Thyroid gland (tissue), 4 donors: Measurements from ENCODE around the gene MAGI3. TPM values are rescaled to one million over a fixed set of nuclear protein-coding genes. Genes with fewer than 3 reads are reported as not detected.

Source experiments
- DNase-seq, 2 donors: peaks; one replicate each; pipeline ENCODE4 v3.0.0-alpha.2; 2019
- H3K27ac ChIP-seq, 3 donors: fragments of 200-600 bp; sonication (generic); 1 replicate in 2 of 3; 2 replicates in 1 of 3; pipeline ENCODE4 v1.5.1; 2016 to 2019; ENCODE audit warnings: mild to moderate bottlenecking in 1 of 3, moderate library complexity in 1 of 3
- H3K27me3 ChIP-seq: fragments of 200-600 bp; sonication (generic); one replicate; pipeline ENCODE4 v1.5.1; 2019
- H3K36me3 ChIP-seq, 2 donors: fragments of 200-600 bp; sonication (generic); one replicate each; pipeline ENCODE4 v1.5.1; 2016 to 2019
- H3K4me1 ChIP-seq, 2 donors: fragments of 200-600 bp; sonication (generic); one replicate each; pipeline ENCODE4 v1.5.1; 2017 to 2019
- H3K4me3 ChIP-seq, 3 donors: fragments of 200-600 bp; sonication (generic); replicated peaks in 1 of 3; 1 replicate in 2 of 3; 2 replicates in 1 of 3; pipeline ENCODE4 v1.5.1; 2016; ENCODE audit warnings: mild to moderate bottlenecking in 1 of 3
- H3K9me3 ChIP-seq: fragments of 200-600 bp; sonication (generic); one replicate; pipeline ENCODE4 v1.5.1; 2017
- CTCF ChIP-seq, 6 experiments: fragments of 200-600 bp in 3 of 6; fragments of 450-650 bp in 3 of 6; sonication (generic) in 3 of 6; IDR thresholded peaks; one replicate each; pipeline ENCODE4 v1.5.1; 2016 to 2019; ENCODE audit warnings: antibody characterized with exemption in 6 of 6, mild to moderate bottlenecking in 2 of 6, inconsistent platforms in 1 of 6, moderate library complexity in 1 of 6
- POLR2A ChIP-seq, 2 donors: fragments of 450-650 bp; IDR thresholded peaks; one replicate each; pipeline ENCODE4 v1.6.1; 2017; ENCODE audit warnings: antibody characterized with exemption in 2 of 2, mild to moderate bottlenecking in 2 of 2, moderate library complexity in 1 of 2
- WGBS, 2 donors: methylation state at CpG; one replicate each; pipeline ENCODE4 v1.1.5; 2017; 5-methylcytosine and 5-hydroxymethylcytosine counted together
- intact Hi-C: fragments of 100-400 bp; cut with DNase I; formaldehyde crosslinking; loops from one replicate; pipeline ENCODE4 v1.15.1; 2023
- total RNA-seq, 4 donors: library from RNA; depleted of rRNA; stranded (reverse); fragments of >200 nt; gene quantifications; one replicate each; pipeline ENCODE4 v1.2.3, GENCODE V29; 2016

MAGI3 gene
- total RNA-seq, 4 donors from 2014 or later, result 52.9 to 91.0 (median 61.9) TPM

DNA sequence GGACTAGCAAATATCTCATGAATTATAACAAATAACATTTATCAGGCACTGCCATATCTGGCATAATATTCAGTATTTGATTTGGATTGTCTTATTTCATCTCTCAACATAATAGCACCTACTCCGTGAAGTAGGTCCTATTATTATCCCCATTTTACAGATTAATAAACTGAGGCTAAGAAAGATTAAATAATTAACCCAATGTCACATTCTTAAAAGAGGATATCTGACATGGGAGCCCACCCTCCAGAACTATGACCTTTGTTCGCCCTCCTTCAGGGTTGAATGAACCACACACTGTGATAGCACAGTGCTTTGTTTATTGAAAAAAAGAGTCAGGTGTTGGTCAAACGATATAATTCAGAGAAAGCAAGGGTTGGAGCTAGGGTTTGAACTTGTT lies 19.4 kb upstream of the MAGI3 start:
- no peak overlapping the region for H3K4me3 ChIP-seq
- TF ChIP-seq CTCF (IDR thresholded peaks at IDR 0.05) (no peak), POLR2A (IDR thresholded peaks at IDR 0.05) (no peak)
- intact Hi-C loops, result no loop called here
- 87% methylated on average over 3 of the region's 3 CpGs for WGBS, 2 donors
- no peak for DNase-seq
- no peaks in the 10 kb centered on the region for H3K9me3 ChIP-seq
- H3K27ac ChIP-seq, result no peak overlapping the region
- no peaks in the 10 kb centered on the region for H3K27me3 ChIP-seq
- H3K36me3 ChIP-seq, result no peaks in the 10 kb centered on the region
- peaks cover 0 to 3% of the 10 kb centered on the region in 2 donors for H3K4me1 ChIP-seq

DNA sequence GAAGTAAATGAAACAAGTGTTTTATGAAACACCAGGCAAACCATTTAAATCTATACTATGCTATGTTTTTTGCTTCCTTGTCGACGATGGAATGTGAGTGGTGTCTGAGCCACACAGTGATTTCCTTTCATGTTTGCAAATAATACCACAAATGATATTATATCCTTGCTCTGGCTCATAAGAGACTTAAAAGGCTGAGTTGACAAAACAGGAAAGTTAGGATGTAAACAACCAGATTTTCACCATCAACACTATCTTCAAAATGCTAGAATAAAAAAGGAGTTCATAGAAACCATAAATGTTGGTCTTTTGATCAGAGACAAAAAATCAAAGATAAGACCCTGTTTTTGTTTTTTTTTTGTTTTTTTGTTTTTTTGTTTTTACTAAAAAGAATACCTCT lies 17.8 kb upstream of the MAGI3 start:
- WGBS, 2 donors, result 71 to 85% methylated on average over 2 of the region's 2 CpGs

DNA sequence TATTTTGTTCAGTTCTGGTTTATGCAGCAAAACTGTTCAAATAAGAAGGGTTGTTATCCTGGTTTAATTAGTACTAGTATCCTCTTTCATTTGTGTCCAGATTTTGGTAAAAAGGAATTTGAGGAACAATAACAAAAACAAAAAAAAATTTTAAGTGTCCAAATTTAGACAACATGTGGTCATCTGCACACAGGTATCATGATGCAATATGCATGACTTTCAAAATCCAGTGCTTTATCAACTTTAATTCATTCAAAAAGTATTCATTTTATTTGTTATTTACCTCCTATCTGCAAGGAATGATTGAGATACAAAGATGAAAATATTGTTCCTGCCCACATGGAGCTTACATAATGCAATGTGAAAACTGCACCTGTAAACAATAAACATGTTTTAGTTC lies 16.7 kb upstream of the MAGI3 start:
- intact Hi-C loops, result no loop called here
- H3K4me1 ChIP-seq, result peaks cover 0 to 4% of the 10 kb centered on the region in 2 donors
- no peak overlapping the region for H3K27ac ChIP-seq
- no peak overlapping the region for H3K4me3 ChIP-seq
- H3K27me3 ChIP-seq, result no peaks in the 10 kb centered on the region
- no peak for DNase-seq
- TF ChIP-seq POLR2A (IDR thresholded peaks at IDR 0.05) (no peak), CTCF (IDR thresholded peaks at IDR 0.05) (no peak)
- no peaks in the 10 kb centered on the region for H3K9me3 ChIP-seq
- no peaks in the 10 kb centered on the region for H3K36me3 ChIP-seq

More for the DNA sequence above, 17.8 kb upstream of the MAGI3 start:
- H3K4me3 ChIP-seq, result no peak overlapping the region
- no peak overlapping the region for H3K27ac ChIP-seq
- H3K4me1 ChIP-seq, result peaks cover 0 to 4% of the 10 kb centered on the region in 2 donors
- no peaks in the 10 kb centered on the region for H3K27me3 ChIP-seq
- intact Hi-C loops, result no loop called here
- TF ChIP-seq POLR2A (IDR thresholded peaks at IDR 0.05) (no peak), CTCF (IDR thresholded peaks at IDR 0.05) (no peak)
- DNase-seq, result no peak
- H3K36me3 ChIP-seq, result no peaks in the 10 kb centered on the region
- H3K9me3 ChIP-seq, result no peaks in the 10 kb centered on the region

DNA sequence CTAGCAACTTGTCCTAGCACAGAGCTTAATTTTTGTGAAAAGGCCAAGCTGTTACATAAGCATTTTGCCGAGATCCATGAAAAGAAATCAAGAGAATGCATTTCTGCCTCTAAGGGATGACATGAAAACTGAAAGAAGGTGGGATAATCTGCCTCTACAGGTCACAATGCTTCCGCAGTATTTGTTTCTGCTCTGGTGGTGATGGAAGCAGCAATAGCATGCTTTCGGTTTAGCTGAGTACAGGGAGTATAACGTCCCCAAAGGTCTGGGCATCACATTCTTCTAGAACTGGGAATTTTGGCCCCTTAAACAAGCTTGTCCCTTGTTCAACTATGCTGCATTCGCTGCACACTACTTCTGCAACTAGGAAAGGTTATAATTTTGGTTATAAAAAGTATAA lies 14.4 kb upstream of the MAGI3 start:
- WGBS, 2 donors, result 55 to 62% methylated on average over 5 of the region's 5 CpGs

DNA sequence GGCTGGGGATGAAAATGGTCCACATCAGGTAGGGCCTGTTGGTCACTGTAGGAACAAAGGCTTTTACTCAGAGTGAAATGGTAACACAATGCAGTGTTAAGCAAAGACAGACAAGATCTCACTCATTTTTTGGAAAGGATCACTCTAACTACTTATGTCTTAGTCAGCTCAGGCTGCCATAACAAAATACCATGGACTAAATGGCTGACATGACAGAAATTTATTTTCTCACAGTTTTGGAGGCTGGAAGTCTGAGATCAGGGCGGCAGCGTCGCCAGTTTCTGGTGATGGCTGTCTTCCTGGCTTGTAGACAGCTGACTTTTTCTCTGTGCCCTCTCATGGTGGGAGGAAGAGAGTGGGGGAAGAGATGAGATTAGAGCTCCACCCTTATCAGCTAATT lies 10.2 kb upstream of the MAGI3 start:
- H3K36me3 ChIP-seq, result no peaks in the 10 kb centered on the region
- no peaks in the 10 kb centered on the region for H3K9me3 ChIP-seq
- intact Hi-C loops, result no loop called here
- WGBS, 2 donors, result 93 to 96% methylated on average over 3 of the region's 3 CpGs
- no peak for TF ChIP-seq POLR2A (IDR thresholded peaks at IDR 0.05)
- no peak for TF ChIP-seq CTCF (IDR thresholded peaks at IDR 0.05)
- no peak overlapping the region for H3K4me3 ChIP-seq
- no peaks in the 10 kb centered on the region for H3K27me3 ChIP-seq
- DNase-seq, result no peak
- no peak overlapping the region for H3K27ac ChIP-seq
- peaks cover 0 to 4% of the 10 kb centered on the region in 2 donors for H3K4me1 ChIP-seq

More for the DNA sequence above, 14.4 kb upstream of the MAGI3 start:
- DNase-seq, result no peak
- Histone ChIP-seq H3K27ac (no peak overlapping the region), H3K4me1 (peaks cover 0 to 4% of the 10 kb centered on the region in 2 donors), H3K36me3 (no peaks in the 10 kb centered on the region), H3K9me3 (no peaks in the 10 kb centered on the region), H3K4me3 (no peak overlapping the region), H3K27me3 (no peaks in the 10 kb centered on the region)
- intact Hi-C loops, result no loop called here
- TF ChIP-seq CTCF (IDR thresholded peaks at IDR 0.05) (no peak), POLR2A (IDR thresholded peaks at IDR 0.05) (no peak)
